Measurements from ENCODE around the gene ECE1. TPM values are rescaled to one million over a fixed set of nuclear protein-coding genes. Genes with fewer than 3 reads are reported as not detected.

ECE1 gene
- total and polyA plus RNA-seq, 10 of the 15 experiments (the other 5 are each of a cell fraction or from before 2014, with no cell fraction given) = 0.97 to 81.0 (median 37.0) TPM

DNA sequence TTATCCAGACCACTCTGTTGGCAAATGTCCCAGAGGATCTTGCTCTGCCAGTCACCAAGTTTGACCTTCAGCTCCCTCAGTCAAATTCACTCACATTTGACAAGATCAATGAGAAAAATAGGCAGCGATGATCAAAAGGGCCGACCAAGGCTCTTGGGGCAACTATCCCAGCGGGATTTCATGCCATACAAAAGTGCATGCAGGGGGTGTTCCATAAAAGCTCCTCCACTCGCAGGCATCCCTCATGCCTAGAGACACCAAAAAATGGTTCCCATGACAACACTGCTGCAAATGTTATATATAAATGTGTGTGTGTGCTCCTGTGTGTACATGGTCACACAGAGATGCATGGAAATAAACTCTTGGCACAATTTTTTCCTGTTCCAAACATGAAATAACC, 97.4 kb downstream of the ECE1 start:
- RAD21 ChIA-PET (ENCODE audit: unreplicated experiment) = interaction anchor here (0.6 to 4.0 kb wide), 4 partner anchors 207 to 496 kb away, joined by 4 to 45 read pairs (median 4); no protein-coding TSS in a partner anchor
- no peaks in the 10 kb centered on the region for H3K27me3 ChIP-seq (replicated peaks in 1 of 2; ENCODE audit: control insufficient read depth in 2 of 2, insufficient read depth in 2 of 2, low read length in 1 of 2)
- no peak for ATAC-seq
- CTCF ChIA-PET = interaction anchor here (0.6 to 9.9 kb wide), 4 partner anchors 9 to 497 kb away, joined by 3 to 120 read pairs (median 4); no protein-coding TSS in a partner anchor
- TF ChIP-seq BRCA1 (IDR thresholded peaks at IDR 0.05; ENCODE audit: low read depth, low read length) (no peak), GABPA (IDR thresholded peaks at IDR 0.05; ENCODE audit: low read depth) (no peak), ZNF622 (IDR thresholded peaks at IDR 0.05) (no peak), SPI1 (IDR thresholded peaks at IDR 0.05; ENCODE audit: borderline replicate concordance, insufficient read depth, low read depth, low read length) (no peak)
- TF ChIP-seq, protein P1, sequence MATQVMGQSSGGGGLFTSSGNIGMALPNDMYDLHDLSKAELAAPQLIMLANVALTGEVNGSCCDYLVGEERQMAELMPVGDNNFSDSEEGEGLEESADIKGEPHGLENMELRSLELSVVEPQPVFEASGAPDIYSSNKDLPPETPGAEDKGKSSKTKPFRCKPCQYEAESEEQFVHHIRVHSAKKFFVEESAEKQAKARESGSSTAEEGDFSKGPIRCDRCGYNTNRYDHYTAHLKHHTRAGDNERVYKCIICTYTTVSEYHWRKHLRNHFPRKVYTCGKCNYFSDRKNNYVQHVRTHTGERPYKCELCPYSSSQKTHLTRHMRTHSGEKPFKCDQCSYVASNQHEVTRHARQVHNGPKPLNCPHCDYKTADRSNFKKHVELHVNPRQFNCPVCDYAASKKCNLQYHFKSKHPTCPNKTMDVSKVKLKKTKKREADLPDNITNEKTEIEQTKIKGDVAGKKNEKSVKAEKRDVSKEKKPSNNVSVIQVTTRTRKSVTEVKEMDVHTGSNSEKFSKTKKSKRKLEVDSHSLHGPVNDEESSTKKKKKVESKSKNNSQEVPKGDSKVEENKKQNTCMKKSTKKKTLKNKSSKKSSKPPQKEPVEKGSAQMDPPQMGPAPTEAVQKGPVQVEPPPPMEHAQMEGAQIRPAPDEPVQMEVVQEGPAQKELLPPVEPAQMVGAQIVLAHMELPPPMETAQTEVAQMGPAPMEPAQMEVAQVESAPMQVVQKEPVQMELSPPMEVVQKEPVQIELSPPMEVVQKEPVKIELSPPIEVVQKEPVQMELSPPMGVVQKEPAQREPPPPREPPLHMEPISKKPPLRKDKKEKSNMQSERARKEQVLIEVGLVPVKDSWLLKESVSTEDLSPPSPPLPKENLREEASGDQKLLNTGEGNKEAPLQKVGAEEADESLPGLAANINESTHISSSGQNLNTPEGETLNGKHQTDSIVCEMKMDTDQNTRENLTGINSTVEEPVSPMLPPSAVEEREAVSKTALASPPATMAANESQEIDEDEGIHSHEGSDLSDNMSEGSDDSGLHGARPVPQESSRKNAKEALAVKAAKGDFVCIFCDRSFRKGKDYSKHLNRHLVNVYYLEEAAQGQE (IDR thresholded peaks at IDR 0.05; ENCODE audit: low read depth, low read length) = no peak
- no peaks in the 10 kb centered on the region for H3K9me3 ChIP-seq (replicated peaks; ENCODE audit: control insufficient read depth, insufficient read depth, low read length)
- no TSS peak for BruUV-seq (replicated peaks)
- H4K20me1 ChIP-seq (ENCODE audit: control insufficient read depth, insufficient read depth) = no peaks in the 10 kb centered on the region; the same call in 1 of the 2 replicates
- H3K79me2 ChIP-seq (ENCODE audit: control insufficient read depth, insufficient read depth, low read length) = no peaks in the 10 kb centered on the region
- POLR2A ChIA-PET = no interaction called here
- in situ Hi-C loops (cut with MboI) (loop anchor here (5.0 to 10.0 kb wide), 2 partner anchors 208 to 496 kb away; no protein-coding TSS in a partner anchor), intact Hi-C loops (cut with micrococcal nuclease; ENCODE audit: unreplicated experiment) (no loop called here)
- no peaks in the 10 kb centered on the region for H3K36me3 ChIP-seq (ENCODE audit: control insufficient read depth in 2 of 2, insufficient read depth in 2 of 2, low read length in 1 of 2)
- SMC1A ChIA-PET (ENCODE audit: uncharacterized antibody, unreplicated experiment) = interaction anchor here (0.7 to 1.3 kb wide), 3 partner anchors 11 to 211 kb away, joined by 3 read pairs; no protein-coding TSS in a partner anchor
- no peak overlapping the region for H3K27ac ChIP-seq (ENCODE audit: control insufficient read depth, insufficient read depth)
- FAIRE-seq = no peak
- H2AFZ ChIP-seq (ENCODE audit: control insufficient read depth, low read depth, low read length) = no peak overlapping the region
- no peak for DNase-seq (ENCODE audit: low read depth, low spot score)
- no peak overlapping the region for H3K4me3 ChIP-seq
- H3K4me1 ChIP-seq (ENCODE audit: control insufficient read depth, insufficient read depth, low read length) = no peaks in the 10 kb centered on the region
- 53% methylated on average over 4 of the region's 4 CpGs for WGBS (ENCODE audit: insufficient coverage, insufficient replicate concordance, low lambda C conversion rate, missing lambda C conversion rate)
- no peak overlapping the region for H3K9ac ChIP-seq (ENCODE audit: control insufficient read depth, insufficient read depth, low read length)
- H3K4me2 ChIP-seq (ENCODE audit: control insufficient read depth, insufficient read depth) = no peak overlapping the region

Measured in GM12878 (cell line).